HG02970 (cell line): Measurements from ENCODE around the gene TRAF7.
"Not testable (repeated sequence)": the region's sequence is repeated elsewhere in the genome, so short reads cannot be mapped to it uniquely, and the experiment has no call there.

Experiments
- ATAC-seq: cut with Tn5 transposase; IDR thresholded peaks from one replicate; pipeline ENCODE4 v1.9.1; 2021; ENCODE audit warnings: mild to moderate bottlenecking, moderate library complexity, moderate number of reproducible peaks; ENCODE audit not compliant: unreplicated experiment, low FRiP score

Gene TRAF7

DNA sequence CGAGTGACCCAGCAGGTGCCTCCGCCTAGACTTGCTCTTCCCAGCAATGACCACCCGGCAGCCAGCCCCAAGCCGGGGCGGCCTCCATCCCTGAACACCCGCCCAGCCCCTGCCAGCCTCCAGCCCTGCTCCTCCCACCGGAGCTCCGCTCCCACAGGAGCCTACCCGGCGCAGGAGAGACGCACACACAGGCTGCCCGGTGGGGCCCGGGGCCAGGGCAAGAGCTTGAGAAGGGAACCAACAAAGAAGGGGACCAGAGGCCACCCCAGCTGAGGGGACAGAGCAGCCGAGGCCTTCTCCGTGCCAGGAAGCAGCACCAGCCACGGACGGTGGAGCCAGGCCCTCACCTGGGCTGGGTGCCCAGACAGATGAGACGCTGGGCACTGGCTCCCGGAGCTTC, 33.7 kb upstream of the TRAF7 start:
- no peak for ATAC-seq

DNA sequence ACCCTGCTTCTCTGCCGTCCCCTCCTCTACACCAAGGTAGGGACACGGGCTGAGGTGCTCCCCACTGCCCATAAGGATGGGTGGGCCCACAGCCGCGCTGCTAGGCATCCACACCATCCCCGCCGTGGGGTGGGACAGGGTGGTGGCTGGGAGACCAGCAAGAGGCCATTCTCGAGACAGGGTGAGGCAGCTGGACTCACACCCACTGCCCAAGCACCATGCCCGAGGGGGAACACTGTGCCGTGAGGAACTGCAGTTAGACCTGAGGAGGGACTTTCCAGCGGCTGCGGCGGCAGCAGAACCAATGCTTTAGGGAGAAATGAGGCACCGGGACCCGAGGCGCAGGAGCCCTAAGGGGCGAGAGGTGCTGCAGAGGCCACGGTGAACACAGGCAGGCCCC, 33.2 kb upstream of the TRAF7 start:
- ATAC-seq = no peak

GRCh38 chr16:2122934-2123683, 32.5 kb upstream of the TRAF7 start:
- ATAC-seq = not testable (repeated sequence)

DNA sequence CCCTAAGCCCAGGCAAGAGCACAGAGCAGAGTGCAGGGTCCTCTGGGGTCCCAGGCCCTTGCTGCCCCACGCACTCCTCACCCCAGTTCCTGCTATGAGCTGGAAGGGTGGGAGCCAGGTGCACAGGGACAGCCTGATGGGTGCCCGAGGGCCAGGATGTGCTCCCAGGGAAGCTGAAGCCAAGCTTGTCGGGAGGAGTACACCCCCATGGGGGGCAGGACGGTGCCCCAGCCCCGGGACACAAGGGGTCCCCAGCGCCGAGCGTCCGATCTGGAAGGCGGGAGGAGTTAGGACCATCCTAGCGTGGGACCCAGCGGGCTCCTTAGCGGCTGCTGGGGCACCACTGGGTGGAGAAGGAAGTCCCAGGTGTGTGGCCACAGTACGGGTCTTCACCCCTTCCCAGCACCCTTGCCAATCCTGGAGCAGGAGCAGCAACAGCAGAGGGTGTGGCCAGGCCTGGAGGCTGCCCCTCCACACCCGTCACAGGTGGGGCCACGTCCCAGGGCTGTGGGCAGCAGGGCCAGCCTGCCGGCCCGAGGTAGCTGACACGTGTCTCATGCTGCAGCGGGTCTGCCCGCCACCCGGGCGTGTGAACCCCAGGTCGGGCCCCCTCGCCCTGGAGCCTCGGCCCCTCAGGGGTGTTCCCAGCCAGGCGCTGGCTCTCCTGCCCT, 31.7 kb upstream of the TRAF7 start:
- not testable (repeated sequence) for ATAC-seq

- not testable (repeated sequence) for ATAC-seq
Observed at GRCh38 chr16:2124377-2124693, 31.2 kb upstream of the TRAF7 start.

GRCh38 chr16:2124694-2125444, 30.7 kb upstream of the TRAF7 start:
- not testable (repeated sequence) for ATAC-seq

- ATAC-seq = not testable (repeated sequence)
Observed at GRCh38 chr16:2125609-2126008, 30.0 kb upstream of the TRAF7 start.

DNA sequence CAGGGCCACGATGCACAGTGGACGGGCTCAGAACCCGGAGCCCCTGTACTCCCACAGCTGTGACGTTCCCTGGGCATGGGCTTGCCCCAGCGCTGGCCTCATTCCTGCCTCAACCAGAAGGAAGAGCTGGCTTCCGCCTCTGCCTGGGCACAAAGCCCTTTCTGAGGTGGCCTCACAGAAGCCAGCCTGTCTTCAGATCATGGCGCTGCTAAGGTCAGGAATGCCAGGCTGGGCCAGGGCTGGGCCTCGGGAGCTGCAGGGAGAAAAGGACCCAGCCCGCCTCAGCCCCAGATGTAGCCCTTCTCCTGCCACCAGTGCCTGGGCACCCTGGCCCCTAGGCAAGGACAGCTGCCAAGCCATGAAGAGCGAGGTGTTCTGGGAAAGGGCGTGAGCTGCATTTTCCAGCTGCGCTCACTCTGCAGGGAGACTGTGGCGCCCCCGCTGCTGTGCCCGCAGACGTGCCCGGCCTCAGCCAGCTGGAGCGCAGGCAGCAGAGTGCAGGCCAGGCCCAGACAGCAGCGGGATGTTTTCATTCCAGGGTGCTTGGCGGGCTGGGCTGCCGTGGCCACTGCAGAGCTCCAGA, 29.3 kb upstream of the TRAF7 start:
- not testable (repeated sequence) for ATAC-seq

DNA sequence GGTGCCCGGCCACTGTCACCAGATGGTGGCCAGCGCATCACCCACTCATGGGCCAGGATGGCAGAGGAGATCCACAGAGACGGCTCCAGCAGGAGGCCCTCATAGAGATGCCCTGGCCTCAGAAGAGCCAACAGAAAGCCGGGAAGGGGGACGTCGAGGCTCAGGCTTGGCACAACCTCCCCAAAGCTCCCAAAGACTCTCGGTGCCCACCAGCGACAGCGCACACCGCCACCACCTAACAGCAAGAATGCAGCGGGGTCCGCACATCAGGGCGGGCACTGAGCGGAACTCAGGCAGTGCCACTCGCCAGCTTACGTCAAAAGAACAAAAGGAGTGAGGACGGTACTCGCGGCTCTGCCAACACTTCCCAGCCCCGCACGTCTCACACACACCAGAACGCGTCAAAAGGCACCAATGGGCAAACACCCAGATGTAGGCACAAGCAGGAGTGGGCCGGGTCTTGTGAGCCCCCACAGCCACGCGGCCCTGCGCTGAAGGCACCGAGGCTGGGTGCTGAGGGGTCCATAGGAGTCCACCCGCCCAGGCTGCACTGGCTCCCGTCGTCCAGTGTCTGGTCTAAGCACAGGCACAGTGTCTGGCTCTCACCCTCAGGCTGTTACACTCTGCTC, 28.5 kb upstream of the TRAF7 start:
- not testable (repeated sequence) for ATAC-seq

DNA sequence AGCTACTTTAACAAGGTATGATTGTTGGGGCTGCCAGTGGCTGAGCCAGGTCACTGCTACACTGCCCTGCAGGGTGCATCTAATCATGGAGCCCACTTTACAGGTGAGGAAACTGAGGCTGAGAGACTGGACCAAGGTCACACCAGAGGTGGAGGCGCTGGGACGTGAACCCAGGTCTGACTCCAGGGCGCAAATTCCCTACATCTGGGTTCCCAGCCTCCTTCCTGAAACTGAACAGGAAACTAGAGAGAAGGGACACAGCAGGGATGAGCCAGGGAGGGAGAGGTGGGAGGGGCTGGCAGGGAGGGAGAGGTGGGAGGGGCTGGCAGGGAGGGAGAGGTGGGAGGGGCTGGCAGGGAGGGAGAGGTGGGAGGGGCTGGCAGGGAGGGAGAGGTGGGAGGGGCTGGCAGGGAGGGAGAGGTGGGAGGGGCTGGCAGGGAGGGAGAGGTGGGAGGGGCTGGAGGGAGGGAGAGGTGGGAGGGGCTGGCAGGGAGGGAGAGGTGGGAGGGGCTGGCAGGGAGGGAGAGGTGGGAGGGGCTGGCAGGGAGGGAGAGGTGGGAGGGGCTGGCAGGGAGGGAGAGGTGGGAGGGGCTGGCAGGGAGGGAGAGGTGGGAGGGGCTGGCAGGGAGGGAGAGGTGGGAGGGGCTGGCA, 27.8 kb upstream of the TRAF7 start:
- ATAC-seq = not testable (repeated sequence)

GRCh38 chr16:2129251-2129650, 26.3 kb upstream of the TRAF7 start:
- ATAC-seq = not testable (repeated sequence)

- ATAC-seq = not testable (repeated sequence)
Observed at GRCh38 chr16:2129890-2130447, 25.6 kb upstream of the TRAF7 start.

DNA sequence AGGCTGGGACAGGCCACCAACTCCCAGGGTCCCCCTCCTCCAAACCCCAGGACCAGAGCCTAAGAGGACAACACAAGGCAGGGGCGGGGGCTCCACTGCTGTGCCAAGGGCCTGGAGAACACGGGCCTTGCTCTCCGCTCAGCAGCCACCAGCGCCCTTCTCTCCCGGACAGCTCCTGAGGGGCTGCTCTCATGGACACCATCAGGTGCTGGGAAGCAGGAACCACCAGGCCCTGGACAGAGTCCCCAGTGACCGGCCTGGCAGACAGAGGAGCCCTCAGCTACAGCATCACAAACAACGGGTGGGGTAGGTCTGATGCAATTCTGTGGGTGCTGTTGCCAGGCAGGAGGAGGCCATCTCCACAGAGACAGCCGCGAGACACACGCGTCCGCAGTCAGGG, 21.8 kb upstream of the TRAF7 start:
- ATAC-seq = not testable (repeated sequence)

DNA sequence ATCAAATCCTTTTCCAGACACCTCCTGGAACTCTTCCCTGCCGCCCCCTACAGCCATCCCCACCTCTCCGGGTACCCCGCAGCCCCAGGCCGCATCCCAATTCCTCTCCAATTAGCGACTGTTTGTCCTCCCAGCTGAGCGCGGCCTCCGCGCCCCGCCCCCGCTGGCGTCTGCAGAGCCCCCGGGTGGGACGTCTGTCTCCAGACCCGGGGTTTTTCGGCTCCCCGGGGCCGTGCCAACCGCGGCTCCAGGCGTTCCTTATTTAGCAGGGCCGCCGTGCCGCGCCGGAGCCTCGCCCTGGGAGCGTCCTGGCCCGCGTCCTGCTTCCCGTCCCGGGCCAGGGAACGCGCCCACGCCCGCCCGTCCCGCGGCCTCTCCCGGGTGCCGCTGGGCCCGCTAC, 20.5 kb upstream of the TRAF7 start:
- not testable (repeated sequence) for ATAC-seq

- ATAC-seq = not testable (repeated sequence)
Observed at GRCh38 chr16:2135770-2136490, 19.7 kb upstream of the TRAF7 start, which contains the start of gene PKD1. Gene PKD1, minus strand, starts transcription at chr16:2135898. Its CDS starts 209 bp downstream, at chr16:2135689.

DNA sequence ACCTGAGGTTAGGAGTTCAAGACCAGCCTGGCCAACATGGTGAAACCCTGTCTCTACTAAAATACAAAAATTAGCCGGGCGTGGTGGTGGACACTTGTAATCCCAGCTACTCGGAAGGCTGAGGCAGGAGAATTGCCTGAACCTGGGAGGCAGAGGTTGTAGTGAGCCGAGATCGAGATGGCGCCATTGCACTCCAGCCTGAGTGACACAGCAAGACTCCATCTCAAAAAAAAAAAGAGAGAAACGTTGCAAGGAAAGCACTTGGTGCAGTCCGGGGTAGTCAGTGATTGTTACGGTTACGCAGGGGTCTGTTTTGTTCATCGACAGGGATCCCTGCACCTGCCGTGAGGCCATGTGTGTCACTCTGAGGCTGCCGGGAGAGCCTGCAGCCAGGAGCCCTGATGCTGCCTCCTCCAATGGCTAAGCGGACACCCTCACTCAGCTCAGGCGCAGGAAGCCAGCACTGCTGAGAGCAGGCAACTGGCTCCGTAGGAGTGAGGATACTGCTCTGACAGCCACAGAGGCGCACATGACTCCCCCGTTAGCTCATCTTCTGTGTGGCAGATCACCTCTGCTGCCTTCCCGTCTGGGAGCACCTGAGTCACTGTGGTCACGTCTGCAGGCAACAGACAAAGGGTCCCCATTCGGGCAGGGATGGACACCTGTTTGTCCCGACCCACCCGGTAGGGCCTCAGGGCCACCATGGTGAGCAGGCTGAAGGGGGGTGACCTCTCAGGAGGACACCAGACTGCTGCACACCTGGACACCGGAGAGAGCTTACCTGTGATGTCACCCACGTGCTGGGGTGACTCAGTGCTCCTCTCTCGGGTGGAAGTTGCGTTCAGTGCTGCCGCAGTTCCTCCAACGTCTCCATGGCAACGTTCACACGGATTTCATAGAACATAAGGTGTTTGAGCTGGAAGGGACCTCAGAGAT, 12.4 kb upstream of the TRAF7 start:
- ATAC-seq = no peak

- no peak for ATAC-seq
Observed at GRCh38 chr16:2143878-2144485, 11.6 kb upstream of the TRAF7 start.
